HepG2 (cell line): ENCODE data around the gene CRHR1. TPM values are rescaled to one million over a fixed set of nuclear protein-coding genes. Genes with fewer than 3 reads are reported as not detected.

Experiments
- ATAC-seq: fragments of 200-7000 bp; cut with Tn5 transposase; 3 replicates; pipeline ENCODE4 v1.9.1; 2020; ENCODE audit warnings: mild to moderate bottlenecking, moderate library complexity
- BruUV-seq: library from RNA; stranded (reverse); fragments of 400-500 nt; replicated peaks from 2 replicates; lab custom pipeline; 2021; lab: Mats Ljungman, UMichigan
- CTCF ChIA-PET: fragments of 300-600 bp; formaldehyde crosslinking; extraction: SDS; loops from one replicate; lab custom pipeline; 2021; ENCODE audit warnings: low total read pairs, inconsistent platforms, low intra/inter-chr PET ratio; lab: Yijun Ruan, JAX
- POLR2A ChIA-PET: fragments of 350-600 bp; sonication (Branson Sonifier 250); formaldehyde crosslinking; loops from one replicate; lab custom pipeline; 2020; ENCODE audit warnings: antibody characterized with exemption, inconsistent platforms; lab: Yijun Ruan, JAX
- DNase-seq: peaks from one replicate; pipeline ENCODE4 v3.0.0-alpha.2; 2015; ENCODE audit warnings: low spot score
- FAIRE-seq: peaks from 3 replicates; lab custom pipeline; 2011; peaks lifted over from hg19 to GRCh38; lab: Jason Lieb, UNC
- H2AFZ ChIP-seq: one replicate; pipeline ENCODE4 v1.6.1; 2011; ENCODE audit warnings: low read length, inconsistent platforms
- H3K27ac ChIP-seq: fragments of 300-600 bp; 3 replicates; pipeline ENCODE4 v1.8.0; 2011; ENCODE audit warnings: mixed run types, mild to moderate bottlenecking, mixed read lengths, low read length, inconsistent platforms; ENCODE audit not compliant: insufficient read depth; ENCODE audit errors: extremely low read length
- H3K27me3 ChIP-seq, 2 experiments: fragments of 200-600 bp in 1 of 2; 2 replicates in 1 of 2; 3 replicates in 1 of 2; pipeline versions ENCODE4 v1.6.0 to v1.8.0; 2011; ENCODE audit warnings: low read length in 2 of 2, mild to moderate bottlenecking in 2 of 2, moderate library complexity in 2 of 2, inconsistent platforms in 1 of 2; ENCODE audit not compliant: insufficient read depth in 2 of 2, control insufficient read depth in 1 of 2
- H3K36me3 ChIP-seq, 2 experiments: fragments of 200-600 bp in 1 of 2; replicated peaks in 1 of 2; 2 replicates in 1 of 2; 3 replicates in 1 of 2; pipeline versions ENCODE4 v1.5.1 to v1.8.0; 2011; ENCODE audit warnings: low read length in 2 of 2, inconsistent platforms in 1 of 2; ENCODE audit not compliant: insufficient read depth in 2 of 2, control insufficient read depth in 1 of 2
- H3K4me1 ChIP-seq: 2 replicates; pipeline ENCODE4 v1.5.1; 2012; ENCODE audit warnings: low read length, inconsistent platforms; ENCODE audit not compliant: insufficient read depth
- H3K4me2 ChIP-seq: 2 replicates; pipeline ENCODE4 v1.6.0; 2011; ENCODE audit warnings: low read depth, low read length, inconsistent platforms
- H3K4me3 ChIP-seq, 3 experiments: fragments of 200-600 bp in 1 of 3; sonication (generic), shearing (Covaris generic) in 1 of 3; replicated peaks in 1 of 3; 2 replicates each; pipeline ENCODE4 v1.5.1; 2011 to 2016; ENCODE audit warnings: low read length in 3 of 3, inconsistent platforms in 2 of 3, low read depth in 2 of 3, mild to moderate bottlenecking in 2 of 3, control low read depth in 1 of 3, mixed read lengths in 1 of 3; ENCODE audit not compliant: insufficient read depth in 1 of 3
- H3K79me2 ChIP-seq: one replicate; pipeline ENCODE4 v1.6.1; 2011; ENCODE audit warnings: low read length, inconsistent platforms; ENCODE audit not compliant: insufficient read depth
- H3K9ac ChIP-seq: 2 replicates; pipeline ENCODE4 v1.6.0; 2011; ENCODE audit warnings: mild to moderate bottlenecking, low read depth, low read length, inconsistent platforms; ENCODE audit not compliant: insufficient read depth
- H3K9me3 ChIP-seq: 2 replicates; pipeline ENCODE4 v1.5.1; 2012; ENCODE audit warnings: mild to moderate bottlenecking, low read length
- H4K20me1 ChIP-seq: 2 replicates; pipeline ENCODE4 v1.6.0; 2011; ENCODE audit warnings: inconsistent platforms, mild to moderate bottlenecking, low read length, moderate library complexity; ENCODE audit not compliant: insufficient read depth
- ATM ChIP-seq: fragments of 450-650 bp; IDR thresholded peaks from 2 replicates; pipeline ENCODE4 v1.7.1; 2017; ENCODE audit warnings: mild to moderate bottlenecking, borderline replicate concordance
- CREM ChIP-seq, 2 experiments: sonication (generic) in 1 of 2; formaldehyde crosslinking in 1 of 2; IDR thresholded peaks; 2 replicates each; pipeline versions ENCODE4 v1.4.0 to v1.6.1; 2016 to 2020; ENCODE audit warnings: antibody characterized with exemption in 1 of 2, mild to moderate bottlenecking in 1 of 2, missing genetic modification reagents in 1 of 2
- GMEB2 ChIP-seq: IDR thresholded peaks from 2 replicates; pipeline ENCODE4 v1.6.1; 2016; ENCODE audit warnings: missing biosample characterization, missing genetic modification reagents, low read depth
- ISX ChIP-seq: sonication (generic); formaldehyde crosslinking; conservative IDR thresholded peaks from 2 replicates; pipeline ENCODE4 v1.5.0; 2020; ENCODE audit warnings: missing genetic modification reagents
- KDM4B ChIP-seq: sonication (generic); formaldehyde crosslinking; IDR thresholded peaks from 2 replicates; pipeline ENCODE4 v1.4.0; 2020; ENCODE audit warnings: missing genetic modification reagents
- KLF6 ChIP-seq: IDR thresholded peaks from 2 replicates; pipeline ENCODE4 v1.8.0; 2016; ENCODE audit warnings: missing biosample characterization, missing genetic modification reagents
- MAX ChIP-seq: IDR thresholded peaks from 2 replicates; pipeline ENCODE4 v1.6.1; 2012; ENCODE audit warnings: inconsistent platforms
- RXRA ChIP-seq: sonication (generic); formaldehyde crosslinking; IDR thresholded peaks from 2 replicates; pipeline ENCODE4 v1.5.1; 2020; ENCODE audit warnings: missing genetic modification reagents
- RXRB ChIP-seq: IDR thresholded peaks from 2 replicates; pipeline ENCODE4 v1.6.1; 2016; ENCODE audit warnings: borderline replicate concordance, missing genetic modification reagents, missing compliant biosample characterization
- SMAD3 ChIP-seq: sonication (generic); formaldehyde crosslinking; IDR thresholded peaks from 2 replicates; pipeline ENCODE4 v1.4.0; 2020; ENCODE audit warnings: missing genetic modification reagents
- SNAPC2 ChIP-seq: sonication (generic); formaldehyde crosslinking; IDR thresholded peaks from 2 replicates; pipeline ENCODE4 v1.8.1; 2022; ENCODE audit warnings: mild to moderate bottlenecking, missing genetic modification reagents
- TRIM24 ChIP-seq: sonication (generic); formaldehyde crosslinking; IDR thresholded peaks from 2 replicates; pipeline ENCODE4 v1.8.0; 2022; ENCODE audit warnings: mild to moderate bottlenecking, missing genetic modification reagents
- ZMYM4 ChIP-seq: sonication (generic); formaldehyde crosslinking; IDR thresholded peaks from 2 replicates; pipeline ENCODE4 v1.8.1; 2023; ENCODE audit warnings: mild to moderate bottlenecking, missing genetic modification reagents
- ZNF143 ChIP-seq: sonication (generic); formaldehyde crosslinking; IDR thresholded peaks from 2 replicates; pipeline ENCODE4 v1.4.0; 2020; ENCODE audit warnings: missing genetic modification reagents
- ZNF513 ChIP-seq: sonication (generic); formaldehyde crosslinking; conservative IDR thresholded peaks from 2 replicates; pipeline ENCODE4 v1.5.0; 2020; ENCODE audit warnings: missing genetic modification reagents
- WGBS: methylation state at CpG from one replicate; pipeline ENCODE4 v1.1.6; 2017; ENCODE audit warnings: low lambda C conversion rate; 5-methylcytosine and 5-hydroxymethylcytosine counted together
- in situ Hi-C: cut with HindIII; loops from 2 replicates; pipeline ENCODE4 v1.10.0; 2017; ENCODE audit warnings: low pct_unique_long_range_greater_than_20kb; ENCODE audit not compliant: extremely low pct_ligation_motif_present
- intact Hi-C: fragments of 100-400 bp; cut with micrococcal nuclease; formaldehyde crosslinking; loops from one replicate; pipeline ENCODE4 v1.10.0; 2022; ENCODE audit not compliant: unreplicated experiment
- polyA plus RNA-seq, 8 experiments: library from polyadenylated mRNA; depleted of rRNA in 3 of 8; stranded (reverse) in 7 of 8; unstranded in 1 of 8; fragments of >200 nt; fragmentation: Illumina TruSeq in 4 of 8; extraction: Trizol in 4 of 8; gene quantifications; 2 replicates each; pipeline versions ENCODE4 v1.2.1 to v1.2.3, GENCODE V29; 2011 to 2016; ENCODE audit warnings: low read depth in 4 of 8, missing spikeins in 1 of 8, mixed read lengths in 1 of 8; ENCODE audit not compliant: insufficient read depth in 1 of 8
- total RNA-seq, 5 experiments: library from RNA; depleted of rRNA; stranded (reverse); fragments of >200 nt; fragmentation: Illumina TruSeq; extraction: Trizol; gene quantifications; 2 replicates each; pipeline ENCODE4 v1.2.3, GENCODE V29; 2016; ENCODE audit warnings: low read depth in 1 of 5
- TF ChIP-seq, protein P1 (sequence below): sonication (generic); formaldehyde crosslinking; IDR thresholded peaks from 2 replicates; pipeline ENCODE4 v1.8.0; 2022; ENCODE audit warnings: low read depth, missing genetic modification reagents
- TF ChIP-seq, protein P2 (sequence below): sonication (generic); formaldehyde crosslinking; IDR thresholded peaks from 2 replicates; pipeline ENCODE4 v1.4.0; 2020; ENCODE audit warnings: missing genetic modification reagents, mild to moderate bottlenecking, borderline replicate concordance

Gene CRHR1
- total and polyA plus RNA-seq, 2 of the 13 experiments (the other 11 are each of a cell fraction or from before 2014, with no cell fraction given): not detected

DNA sequence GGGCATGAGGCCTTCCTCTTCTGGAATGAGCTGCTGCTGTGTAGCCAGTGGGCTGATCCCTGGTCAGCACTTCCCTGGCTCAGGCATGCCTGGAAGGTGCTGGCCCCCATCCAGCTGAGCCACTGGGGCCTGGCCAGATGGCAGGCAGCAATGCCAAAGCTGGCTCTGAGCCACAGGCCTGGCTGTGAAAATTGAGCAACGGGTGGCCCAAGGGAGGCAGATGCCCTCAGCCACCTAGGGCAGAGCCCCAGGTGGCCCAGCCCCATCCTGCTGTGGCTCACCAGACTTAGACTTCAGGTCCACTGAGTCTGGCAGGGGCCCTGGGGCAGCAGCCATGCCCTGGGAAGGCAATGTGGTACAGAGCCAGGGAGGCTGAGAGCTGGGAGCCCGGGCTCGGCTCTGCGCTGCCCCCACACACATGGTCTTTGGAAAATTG lies 8.5 kb upstream of the CRHR1 start (continued):
- TF ChIP-seq, protein P1, sequence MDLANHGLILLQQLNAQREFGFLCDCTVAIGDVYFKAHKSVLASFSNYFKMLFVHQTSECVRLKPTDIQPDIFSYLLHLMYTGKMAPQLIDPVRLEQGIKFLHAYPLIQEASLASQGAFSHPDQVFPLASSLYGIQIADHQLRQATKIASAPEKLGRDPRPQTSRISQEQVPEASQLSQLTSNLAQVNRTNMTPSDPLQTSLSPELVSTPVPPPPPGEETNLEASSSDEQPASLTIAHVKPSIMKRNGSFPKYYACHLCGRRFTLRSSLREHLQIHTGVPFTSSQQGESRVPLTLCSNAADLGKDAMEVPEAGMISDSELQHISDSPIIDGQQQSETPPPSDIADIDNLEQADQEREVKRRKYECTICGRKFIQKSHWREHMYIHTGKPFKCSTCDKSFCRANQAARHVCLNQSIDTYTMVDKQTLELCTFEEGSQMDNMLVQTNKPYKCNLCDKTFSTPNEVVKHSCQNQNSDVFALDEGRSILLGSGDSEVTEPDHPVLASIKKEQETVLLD: no peak
- no peak for TF ChIP-seq ISX (CRISPR knock-in tag)
- TF ChIP-seq, all 625 proteins: peak for 0

GRCh38 chr17:45776896-45777295 lies 7.2 kb upstream of the CRHR1 start:
- BruUV-seq: no TSS peak
- no peak for DNase-seq
- Histone ChIP-seq H3K4me3 (no peak overlapping the region), H3K4me2 (no peak overlapping the region), H3K79me2 (no peaks in the 10 kb centered on the region), H3K9ac (no peak overlapping the region), H3K36me3 (no peaks in the 10 kb centered on the region), H2AFZ (no peak overlapping the region), H3K9me3 (no peaks in the 10 kb centered on the region), H3K4me1 (no peaks in the 10 kb centered on the region), H4K20me1 (no peaks in the 10 kb centered on the region), H3K27ac (no peak overlapping the region), H3K27me3 (peaks cover 5 to 47% of the 10 kb centered on the region in 2 experiments)
- CTCF ChIA-PET: no interaction called here
- intact Hi-C loops: no loop called here
- 10% methylated on average over 7 of the region's 7 CpGs for WGBS
- FAIRE-seq: no peak
- POLR2A ChIA-PET: no interaction called here
- in situ Hi-C loops: no loop called here
- no peak for ATAC-seq
- TF ChIP-seq RXRA (CRISPR knock-in tag) (no peak), ATM (no peak), ZNF143 (CRISPR knock-in tag) (no peak), ZMYM4 (CRISPR knock-in tag) (no peak), SMAD3 (CRISPR knock-in tag) (no peak), RXRB (CRISPR knock-in tag) (no peak), GMEB2 (CRISPR knock-in tag) (no peak), MAX (no peak), KLF6 (CRISPR knock-in tag) (no peak), CREM (IDR thresholded peaks at IDR 0.05) (no peak), CREM (CRISPR knock-in tag; IDR thresholded peaks at IDR 0.05) (no peak), SNAPC2 (CRISPR knock-in tag) (no peak), KDM4B (CRISPR knock-in tag) (no peak), ZNF513 (no peak), TRIM24 (no peak)
- TF ChIP-seq, protein P2, sequence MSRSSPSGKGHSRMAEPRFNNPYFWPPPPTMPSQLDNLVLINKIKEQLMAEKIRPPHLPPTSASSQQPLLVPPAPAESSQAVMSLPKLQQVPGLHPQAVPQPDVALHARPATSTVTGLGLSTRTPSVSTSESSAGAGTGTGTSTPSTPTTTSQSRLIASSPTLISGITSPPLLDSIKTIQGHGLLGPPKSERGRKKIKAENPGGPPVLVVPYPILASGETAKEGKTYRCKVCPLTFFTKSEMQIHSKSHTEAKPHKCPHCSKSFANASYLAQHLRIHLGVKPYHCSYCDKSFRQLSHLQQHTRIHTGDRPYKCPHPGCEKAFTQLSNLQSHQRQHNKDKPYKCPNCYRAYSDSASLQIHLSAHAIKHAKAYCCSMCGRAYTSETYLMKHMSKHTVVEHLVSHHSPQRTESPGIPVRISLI (CRISPR knock-in tag): no peak
